Sigmoid colon (tissue), 4 donors: Measurements from ENCODE around the gene SLX4IP.

Source experiments
- CTCF ChIP-seq, 4 experiments: fragments of 450-650 bp in 3 of 4; fragments of 200-600 bp in 1 of 4; IDR thresholded peaks; one replicate each; pipeline ENCODE4 v1.5.1; 2016 to 2019; ENCODE audit warnings: antibody characterized with exemption in 4 of 4, mild to moderate bottlenecking in 3 of 4, moderate library complexity in 2 of 4
- EP300 ChIP-seq, 4 donors: sonication (generic); formaldehyde crosslinking; IDR thresholded peaks; one replicate each; pipeline ENCODE4 v1.6.1; 2017; ENCODE audit warnings: antibody characterized with exemption in 4 of 4
- POLR2A ChIP-seq, 2 donors: fragments of 450-650 bp; IDR thresholded peaks; one replicate each; pipeline ENCODE4 v1.6.1; 2016; ENCODE audit warnings: antibody characterized with exemption in 2 of 2, mild to moderate bottlenecking in 2 of 2, moderate library complexity in 2 of 2

DNA sequence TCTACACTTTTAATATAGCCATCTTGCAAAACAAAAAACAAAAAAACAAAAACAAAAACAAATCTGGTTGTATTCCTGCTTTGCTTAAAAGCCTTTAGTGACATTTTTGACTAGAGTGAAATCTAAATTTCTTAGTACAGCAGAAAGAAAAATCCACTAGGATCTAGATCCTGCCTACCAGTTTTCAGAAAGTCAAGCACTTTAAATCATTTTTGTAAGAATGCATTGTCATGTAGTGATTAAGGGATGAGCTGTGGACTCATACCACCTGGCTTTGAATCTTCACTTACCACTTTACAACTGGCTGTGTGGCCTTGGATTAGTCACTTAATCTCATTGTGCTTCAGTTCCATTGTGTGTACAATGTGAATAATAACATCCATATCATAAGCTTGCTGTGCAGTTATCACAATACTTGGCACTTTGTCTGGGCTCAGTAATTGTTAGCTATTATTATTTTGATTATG, 5.1 kb upstream of the SLX4IP start:
- TF ChIP-seq CTCF (IDR thresholded peaks at IDR 0.05): no peak
- TF ChIP-seq POLR2A (IDR thresholded peaks at IDR 0.05): no peak
- no peak for TF ChIP-seq EP300 (IDR thresholded peaks at IDR 0.05)
